Liver (tissue), 9 donors: Measurements from ENCODE around the gene PTPN14. TPM values are rescaled to one million over a fixed set of nuclear protein-coding genes. Genes with fewer than 3 reads are reported as not detected.
A peak's percentile ranks its signal among the peaks of the same experiment; 100 is the strongest.

Experiments used
- DNase-seq: peaks from one replicate; pipeline ENCODE4 v3.0.0-alpha.2; 2017; ENCODE audit warnings: low spot score
- H3K27ac ChIP-seq, 2 donors: one replicate each; pipeline ENCODE4 v1.7.0; 2013; ENCODE audit warnings: inconsistent platforms in 2 of 2, low read length in 2 of 2, control low read depth in 1 of 2, low read depth in 1 of 2, mild to moderate bottlenecking in 1 of 2
- H3K27me3 ChIP-seq, 4 donors: one replicate each; pipeline versions ENCODE4 v1.6.1 to v1.7.0; 2013; ENCODE audit warnings: low read length in 3 of 4, inconsistent platforms in 1 of 4, mild to moderate bottlenecking in 1 of 4, moderate library complexity in 1 of 4; ENCODE audit not compliant: control insufficient read depth in 4 of 4, insufficient read depth in 4 of 4
- H3K36me3 ChIP-seq, 4 donors: one replicate each; pipeline versions ENCODE4 v1.6.1 to v1.7.0; 2013; ENCODE audit warnings: low read length in 3 of 4, mild to moderate bottlenecking in 3 of 4, low read depth in 1 of 4, moderate library complexity in 1 of 4; ENCODE audit not compliant: control insufficient read depth in 4 of 4, insufficient read depth in 3 of 4
- H3K4me1 ChIP-seq, 4 donors: one replicate each; pipeline versions ENCODE4 v1.6.1 to v1.7.0; 2013; ENCODE audit warnings: low read length in 3 of 4, mild to moderate bottlenecking in 3 of 4, moderate library complexity in 1 of 4; ENCODE audit not compliant: control insufficient read depth in 4 of 4, insufficient read depth in 4 of 4
- H3K4me3 ChIP-seq, 3 donors: one replicate each; pipeline versions ENCODE4 v1.6.1 to v1.7.0; 2013; ENCODE audit warnings: low read length in 3 of 3, control low read depth in 1 of 3, low read depth in 1 of 3, mild to moderate bottlenecking in 1 of 3
- H3K9ac ChIP-seq, 2 donors: one replicate each; pipeline ENCODE4 v1.7.0; 2013; ENCODE audit warnings: low read length in 2 of 2, mild to moderate bottlenecking in 2 of 2, moderate library complexity in 2 of 2, control low read depth in 1 of 2, low read depth in 1 of 2
- H3K9me3 ChIP-seq, 4 donors: one replicate each; pipeline versions ENCODE4 v1.6.1 to v1.7.0; 2013; ENCODE audit warnings: low read length in 3 of 4; ENCODE audit not compliant: control insufficient read depth in 4 of 4
- EGR1 ChIP-seq, 2 donors: IDR thresholded peaks; 2 replicates each; pipeline ENCODE4 v1.6.1; 2016 to 2018; ENCODE audit warnings: antibody characterized with exemption in 2 of 2, low read depth in 2 of 2
- FOXA1 ChIP-seq: IDR thresholded peaks from 2 replicates; pipeline ENCODE4 v1.6.1; 2016; ENCODE audit warnings: antibody characterized with exemption
- FOXA2 ChIP-seq: IDR thresholded peaks from 2 replicates; pipeline ENCODE4 v1.6.1; 2016; ENCODE audit warnings: antibody characterized with exemption
- GABPA ChIP-seq, 2 donors: IDR thresholded peaks in 1 of 2; conservative IDR thresholded peaks in 1 of 2; 2 replicates each; pipeline ENCODE4 v1.6.1; 2016; ENCODE audit warnings: antibody characterized with exemption in 2 of 2, mild to moderate bottlenecking in 1 of 2, moderate library complexity in 1 of 2
- HNF4A ChIP-seq, 2 donors: conservative IDR thresholded peaks; 2 replicates each; pipeline ENCODE4 v1.6.1; 2016; ENCODE audit warnings: antibody characterized with exemption in 2 of 2, mild to moderate bottlenecking in 2 of 2
- HNF4G ChIP-seq: IDR thresholded peaks from 2 replicates; pipeline ENCODE4 v1.6.1; 2016; ENCODE audit warnings: antibody characterized with exemption
- JUND ChIP-seq, 2 donors: IDR thresholded peaks; 2 replicates each; pipeline ENCODE4 v1.6.1; 2016; ENCODE audit warnings: antibody characterized with exemption in 2 of 2
- NR2F2 ChIP-seq: IDR thresholded peaks from 2 replicates; pipeline ENCODE4 v1.6.1; 2016; ENCODE audit warnings: antibody characterized with exemption
- RAD21 ChIP-seq, 2 donors: IDR thresholded peaks; 2 replicates each; pipeline ENCODE4 v1.6.1; 2016; ENCODE audit warnings: antibody characterized with exemption in 2 of 2, mild to moderate bottlenecking in 2 of 2
- RXRA ChIP-seq, 2 donors: IDR thresholded peaks; 2 replicates each; pipeline ENCODE4 v1.6.1; 2017 to 2018; ENCODE audit warnings: antibody characterized with exemption in 2 of 2, mild to moderate bottlenecking in 1 of 2
- SP1 ChIP-seq: IDR thresholded peaks from 2 replicates; pipeline ENCODE4 v1.6.1; 2018; ENCODE audit warnings: antibody characterized with exemption, mild to moderate bottlenecking
- TAF1 ChIP-seq: conservative IDR thresholded peaks from 2 replicates; pipeline ENCODE4 v1.6.1; 2016; ENCODE audit warnings: antibody characterized with exemption, mild to moderate bottlenecking
- YY1 ChIP-seq: IDR thresholded peaks from 2 replicates; pipeline ENCODE4 v1.6.1; 2016; ENCODE audit warnings: antibody characterized with exemption, mild to moderate bottlenecking
- WGBS: extraction: QIAGEN DNeasy Blood & Tissue Kit; methylation state at CpG from one replicate; pipeline ENCODE4 v1.1.7; 2013; 5-methylcytosine and 5-hydroxymethylcytosine counted together
- polyA plus RNA-seq, 2 donors: library from polyadenylated mRNA; stranded (reverse) in 1 of 2; unstranded in 1 of 2; fragments of 200-250 nt in 1 of 2; fragments of >200 nt in 1 of 2; fragmentation: Nextera tagmentation in 1 of 2; extraction: Ambion mirVana in 1 of 2; gene quantifications; one replicate each; pipeline versions ENCODE4 v1.2.1 to v1.2.3, GENCODE V29; 2013 to 2015
- total RNA-seq, 2 donors: library from RNA; depleted of rRNA; stranded (reverse); fragments of >200 nt; gene quantifications; one replicate each; pipeline ENCODE4 v1.2.3, GENCODE V29; 2014
- TF ChIP-seq, protein P1 (sequence below): IDR thresholded peaks from 2 replicates; pipeline ENCODE4 v1.6.1; 2016; ENCODE audit warnings: antibody characterized with exemption
- TF ChIP-seq, protein P2 (sequence below): IDR thresholded peaks from 2 replicates; pipeline ENCODE4 v1.6.1; 2016; ENCODE audit warnings: antibody characterized with exemption
- TF ChIP-seq, protein P3 (sequence below): fragments of 150-350 bp; IDR thresholded peaks from 2 replicates; pipeline ENCODE4 v1.5.1; 2017; ENCODE audit warnings: improper control_type of control experiment, low read depth, low read length; ENCODE audit not compliant: missing input control
- TF ChIP-seq, protein P4 (sequence below): IDR thresholded peaks from 2 replicates; pipeline ENCODE4 v1.6.1; 2016; ENCODE audit warnings: antibody characterized with exemption
- TF ChIP-seq, protein P5 (sequence below): IDR thresholded peaks from 2 replicates; pipeline ENCODE4 v1.6.1; 2016; ENCODE audit warnings: antibody characterized with exemption, mild to moderate bottlenecking
- donor health status: healthy.
- donor health status: healthy.
- donor health status: healthy.
- donor health status: healthy.
- donor health status: healthy.

PTPN14 gene
- total and polyA plus RNA-seq, 4 donors, result 0.54 to 3.2 (median 1.5) TPM

DNA sequence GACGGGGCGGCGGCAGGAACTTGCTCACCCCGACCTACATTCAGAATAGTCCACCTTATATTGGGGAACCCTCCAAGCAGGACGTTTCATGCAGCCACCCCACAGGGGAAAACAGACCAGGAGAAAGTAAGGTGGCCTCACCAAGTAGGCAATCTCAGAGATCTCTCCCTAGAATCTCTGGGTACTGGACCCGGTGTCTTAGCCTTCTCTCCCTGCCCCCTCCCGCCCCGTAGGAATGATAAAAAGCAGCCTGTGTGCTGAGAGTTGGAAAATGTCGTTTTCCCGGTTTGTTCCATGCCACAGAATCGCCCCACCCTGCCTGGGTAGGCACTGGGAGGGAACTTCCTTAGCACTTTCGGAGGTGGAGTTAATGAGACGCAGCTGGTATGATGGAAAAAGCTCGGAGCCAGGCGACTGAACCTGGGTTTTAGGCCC, 789 bp upstream of the PTPN14 start:
- H3K36me3 ChIP-seq, result no peaks in the 10 kb centered on the region
- peaks cover 0 to 4% (median 0%) of the 10 kb centered on the region in 4 donors for H3K27me3 ChIP-seq
- TF ChIP-seq SP1 (peak; percentile 31), GABPA (IDR thresholded peaks at IDR 0.05 in 1 of 2, conservative IDR thresholded peaks at IDR 0.05 in 1 of 2) (no peak), YY1 (no peak)
- TF ChIP-seq, protein P1, sequence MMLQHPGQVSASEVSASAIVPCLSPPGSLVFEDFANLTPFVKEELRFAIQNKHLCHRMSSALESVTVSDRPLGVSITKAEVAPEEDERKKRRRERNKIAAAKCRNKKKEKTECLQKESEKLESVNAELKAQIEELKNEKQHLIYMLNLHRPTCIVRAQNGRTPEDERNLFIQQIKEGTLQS, result no peak
- peaks cover 0 to 17% (median 6%) of the 10 kb centered on the region in 4 donors for H3K4me1 ChIP-seq
- peak overlapping the region; percentile 68 to 79 for H3K27ac ChIP-seq
- WGBS, result 6% methylated on average over 15 of the region's 15 CpGs
- no peaks in the 10 kb centered on the region for H3K9me3 ChIP-seq
- peak overlapping the region; percentile 39 to 64 (median 40) for H3K4me3 ChIP-seq
- H3K9ac ChIP-seq, result peak overlapping the region in 1 of 2 donors; percentile 32
- DNase-seq, result no peak

DNA sequence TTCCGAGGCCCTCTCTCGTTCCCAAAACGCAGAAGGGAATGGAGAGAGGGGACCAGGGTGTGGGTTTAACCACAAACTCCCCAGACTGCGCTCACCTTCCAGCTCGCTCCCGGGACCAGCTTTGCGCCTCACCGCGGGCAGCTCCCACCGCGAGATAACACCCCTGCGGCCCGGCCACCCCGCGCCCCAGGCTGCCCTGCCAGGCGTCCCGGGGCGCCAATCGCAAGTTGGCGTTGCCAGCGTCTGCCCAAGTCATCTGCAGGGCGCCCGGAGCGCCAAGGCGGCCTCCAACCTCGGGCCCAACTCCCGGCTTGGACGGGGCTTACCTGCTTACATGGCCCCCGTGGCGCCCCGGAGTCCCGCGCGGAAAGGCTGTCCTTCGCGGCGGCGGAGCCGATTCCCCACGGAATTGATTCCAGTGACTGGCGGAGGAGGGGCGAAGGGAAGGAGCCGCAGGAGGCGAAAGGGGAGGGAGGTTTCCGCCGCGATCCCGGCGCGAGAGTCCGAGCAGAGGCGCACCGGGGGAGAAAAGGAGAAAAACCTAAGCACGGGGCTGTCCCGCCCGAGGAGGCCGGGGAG, 456 bp downstream of the PTPN14 start:
- H3K36me3 ChIP-seq, result no peaks in the 10 kb centered on the region
- peak overlapping the region in 1 of 2 donors; percentile 74 for H3K9ac ChIP-seq
- DNase-seq, result no peak
- TF ChIP-seq FOXA2 (no peak), RAD21 (IDR thresholded peaks at IDR 0.05) (no peak), NR2F2 (no peak), FOXA1 (no peak), HNF4A (conservative IDR thresholded peaks at IDR 0.05) (no peak), TAF1 (no peak)
- TF ChIP-seq, protein P2, sequence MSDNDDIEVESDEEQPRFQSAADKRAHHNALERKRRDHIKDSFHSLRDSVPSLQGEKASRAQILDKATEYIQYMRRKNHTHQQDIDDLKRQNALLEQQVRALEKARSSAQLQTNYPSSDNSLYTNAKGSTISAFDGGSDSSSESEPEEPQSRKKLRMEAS, result no peak
- WGBS, result 2% methylated on average over 57 of the region's 57 CpGs
- peaks cover 0 to 4% (median 0%) of the 10 kb centered on the region in 4 donors for H3K27me3 ChIP-seq
- H3K9me3 ChIP-seq, result no peaks in the 10 kb centered on the region
- H3K27ac ChIP-seq, result peak overlapping the region; percentile 73 to 84
- peak overlapping the region; percentile 9 to 66 (median 64) for H3K4me3 ChIP-seq
- H3K4me1 ChIP-seq, result peaks cover 0 to 17% (median 6%) of the 10 kb centered on the region in 4 donors

DNA sequence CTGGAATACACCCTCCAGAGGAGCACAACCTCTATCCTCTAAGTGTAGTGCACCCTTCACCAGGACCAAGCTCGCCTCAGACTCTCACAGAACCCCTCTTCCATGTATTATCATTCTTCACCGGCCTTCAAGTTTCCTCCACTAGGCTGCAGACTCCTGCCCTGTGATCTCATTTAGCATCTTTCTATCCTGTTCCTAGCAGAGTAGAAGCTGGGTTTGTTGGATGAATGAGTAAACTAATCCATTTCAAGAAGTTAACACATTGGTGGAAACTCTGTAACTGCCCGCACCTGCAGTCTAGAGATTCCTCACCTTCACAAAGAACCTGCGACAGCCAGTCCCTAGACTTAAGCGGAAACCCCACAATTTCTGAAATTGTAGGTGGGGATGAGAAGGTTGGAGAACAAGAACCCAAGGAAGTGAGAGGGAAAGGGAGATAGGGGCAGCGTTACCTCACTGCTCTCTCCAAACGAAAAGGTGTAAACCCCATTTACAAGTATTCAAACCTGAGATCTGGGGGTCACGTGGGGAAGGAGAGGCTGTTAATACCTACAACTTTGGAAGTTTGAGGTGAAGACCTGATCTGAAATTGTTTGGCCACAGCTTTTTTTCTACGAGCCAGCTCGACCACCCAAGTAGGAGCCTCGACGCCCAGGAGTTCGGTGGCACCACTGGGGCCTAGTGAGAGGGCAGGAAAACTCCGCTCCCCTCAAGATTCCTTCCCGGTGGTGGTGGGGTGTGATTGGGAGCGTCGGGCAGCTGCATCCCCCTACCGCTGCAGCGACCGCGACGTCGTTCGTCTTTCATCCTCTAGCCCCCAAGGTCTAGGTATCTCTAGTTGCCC, 1.2 kb downstream of the PTPN14 start:
- WGBS, result 46% methylated on average over 24 of the region's 24 CpGs
- no peak for DNase-seq
- Histone ChIP-seq H3K36me3 (no peaks in the 10 kb centered on the region), H3K27me3 (peaks cover 0 to 4% (median 0%) of the 10 kb centered on the region in 4 donors), H3K4me3 (peak overlapping the region; percentile 9 to 66 (median 64)), H3K27ac (peak overlapping the region; percentile 73 to 84), H3K4me1 (peaks cover 0 to 17% (median 6%) of the 10 kb centered on the region in 4 donors), H3K9me3 (no peaks in the 10 kb centered on the region), H3K9ac (no peak overlapping the region)
- no peak for TF ChIP-seq EGR1 (IDR thresholded peaks at IDR 0.05; ENCODE audit: low read depth in 2 of 2)
- no peak for TF ChIP-seq JUND (IDR thresholded peaks at IDR 0.05)
- no peak for TF ChIP-seq FOXA1
- TF ChIP-seq YY1, result no peak
- TF ChIP-seq HNF4A (conservative IDR thresholded peaks at IDR 0.05), result no peak
- TF ChIP-seq, protein P3, sequence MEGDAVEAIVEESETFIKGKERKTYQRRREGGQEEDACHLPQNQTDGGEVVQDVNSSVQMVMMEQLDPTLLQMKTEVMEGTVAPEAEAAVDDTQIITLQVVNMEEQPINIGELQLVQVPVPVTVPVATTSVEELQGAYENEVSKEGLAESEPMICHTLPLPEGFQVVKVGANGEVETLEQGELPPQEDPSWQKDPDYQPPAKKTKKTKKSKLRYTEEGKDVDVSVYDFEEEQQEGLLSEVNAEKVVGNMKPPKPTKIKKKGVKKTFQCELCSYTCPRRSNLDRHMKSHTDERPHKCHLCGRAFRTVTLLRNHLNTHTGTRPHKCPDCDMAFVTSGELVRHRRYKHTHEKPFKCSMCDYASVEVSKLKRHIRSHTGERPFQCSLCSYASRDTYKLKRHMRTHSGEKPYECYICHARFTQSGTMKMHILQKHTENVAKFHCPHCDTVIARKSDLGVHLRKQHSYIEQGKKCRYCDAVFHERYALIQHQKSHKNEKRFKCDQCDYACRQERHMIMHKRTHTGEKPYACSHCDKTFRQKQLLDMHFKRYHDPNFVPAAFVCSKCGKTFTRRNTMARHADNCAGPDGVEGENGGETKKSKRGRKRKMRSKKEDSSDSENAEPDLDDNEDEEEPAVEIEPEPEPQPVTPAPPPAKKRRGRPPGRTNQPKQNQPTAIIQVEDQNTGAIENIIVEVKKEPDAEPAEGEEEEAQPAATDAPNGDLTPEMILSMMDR, result no peak
- TF ChIP-seq FOXA2, result no peak
- no peak for TF ChIP-seq HNF4G
- TF ChIP-seq, protein P4, sequence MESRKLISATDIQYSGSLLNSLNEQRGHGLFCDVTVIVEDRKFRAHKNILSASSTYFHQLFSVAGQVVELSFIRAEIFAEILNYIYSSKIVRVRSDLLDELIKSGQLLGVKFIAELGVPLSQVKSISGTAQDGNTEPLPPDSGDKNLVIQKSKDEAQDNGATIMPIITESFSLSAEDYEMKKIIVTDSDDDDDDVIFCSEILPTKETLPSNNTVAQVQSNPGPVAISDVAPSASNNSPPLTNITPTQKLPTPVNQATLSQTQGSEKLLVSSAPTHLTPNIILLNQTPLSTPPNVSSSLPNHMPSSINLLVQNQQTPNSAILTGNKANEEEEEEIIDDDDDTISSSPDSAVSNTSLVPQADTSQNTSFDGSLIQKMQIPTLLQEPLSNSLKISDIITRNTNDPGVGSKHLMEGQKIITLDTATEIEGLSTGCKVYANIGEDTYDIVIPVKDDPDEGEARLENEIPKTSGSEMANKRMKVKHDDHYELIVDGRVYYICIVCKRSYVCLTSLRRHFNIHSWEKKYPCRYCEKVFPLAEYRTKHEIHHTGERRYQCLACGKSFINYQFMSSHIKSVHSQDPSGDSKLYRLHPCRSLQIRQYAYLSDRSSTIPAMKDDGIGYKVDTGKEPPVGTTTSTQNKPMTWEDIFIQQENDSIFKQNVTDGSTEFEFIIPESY, result no peak
- TF ChIP-seq, protein P5, sequence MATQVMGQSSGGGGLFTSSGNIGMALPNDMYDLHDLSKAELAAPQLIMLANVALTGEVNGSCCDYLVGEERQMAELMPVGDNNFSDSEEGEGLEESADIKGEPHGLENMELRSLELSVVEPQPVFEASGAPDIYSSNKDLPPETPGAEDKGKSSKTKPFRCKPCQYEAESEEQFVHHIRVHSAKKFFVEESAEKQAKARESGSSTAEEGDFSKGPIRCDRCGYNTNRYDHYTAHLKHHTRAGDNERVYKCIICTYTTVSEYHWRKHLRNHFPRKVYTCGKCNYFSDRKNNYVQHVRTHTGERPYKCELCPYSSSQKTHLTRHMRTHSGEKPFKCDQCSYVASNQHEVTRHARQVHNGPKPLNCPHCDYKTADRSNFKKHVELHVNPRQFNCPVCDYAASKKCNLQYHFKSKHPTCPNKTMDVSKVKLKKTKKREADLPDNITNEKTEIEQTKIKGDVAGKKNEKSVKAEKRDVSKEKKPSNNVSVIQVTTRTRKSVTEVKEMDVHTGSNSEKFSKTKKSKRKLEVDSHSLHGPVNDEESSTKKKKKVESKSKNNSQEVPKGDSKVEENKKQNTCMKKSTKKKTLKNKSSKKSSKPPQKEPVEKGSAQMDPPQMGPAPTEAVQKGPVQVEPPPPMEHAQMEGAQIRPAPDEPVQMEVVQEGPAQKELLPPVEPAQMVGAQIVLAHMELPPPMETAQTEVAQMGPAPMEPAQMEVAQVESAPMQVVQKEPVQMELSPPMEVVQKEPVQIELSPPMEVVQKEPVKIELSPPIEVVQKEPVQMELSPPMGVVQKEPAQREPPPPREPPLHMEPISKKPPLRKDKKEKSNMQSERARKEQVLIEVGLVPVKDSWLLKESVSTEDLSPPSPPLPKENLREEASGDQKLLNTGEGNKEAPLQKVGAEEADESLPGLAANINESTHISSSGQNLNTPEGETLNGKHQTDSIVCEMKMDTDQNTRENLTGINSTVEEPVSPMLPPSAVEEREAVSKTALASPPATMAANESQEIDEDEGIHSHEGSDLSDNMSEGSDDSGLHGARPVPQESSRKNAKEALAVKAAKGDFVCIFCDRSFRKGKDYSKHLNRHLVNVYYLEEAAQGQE, result no peak
- no peak for TF ChIP-seq RXRA (IDR thresholded peaks at IDR 0.05)
- TF ChIP-seq, protein P1, result no peak
- no peak for TF ChIP-seq SP1
- no peak for TF ChIP-seq GABPA (IDR thresholded peaks at IDR 0.05 in 1 of 2, conservative IDR thresholded peaks at IDR 0.05 in 1 of 2)
